ENCODE data around the gene RPS15.

Gene RPS15

GRCh38 chr19:1452802-1453524 is 14.8 kb downstream of the RPS15 start:
- Histone ChIP-seq H3K27me3 (ENCODE audit: insufficient read depth, low read depth, severe bottlenecking) (peaks cover 34% of the 10 kb centered on the region), H3K36me3 (peaks cover 9% of the 10 kb centered on the region; the same call in 1 of the 2 replicates)

GRCh38 chr19:1453525-1454364 is 15.5 kb downstream of the RPS15 start:
- DNase-seq = peak; percentile 75

More at GRCh38 chr19:1452802-1453524, 14.8 kb downstream of the RPS15 start:
- H3K4me3 ChIP-seq (ENCODE audit: low read depth, low read length) = peak overlapping the region; percentile 12; the same call in 1 of the 2 replicates
- TF ChIP-seq CTCF (IDR thresholded peaks at IDR 0.05; ENCODE audit: low read depth, low read length) = no peak
- H3K27ac ChIP-seq = peak overlapping the region; percentile 3
- no peak for DNase-seq
- H3K9me3 ChIP-seq (ENCODE audit: severe bottlenecking) = no peaks in the 10 kb centered on the region

GRCh38 chr19:1455002-1455335 is 16.8 kb downstream of the RPS15 start:
- H3K36me3 ChIP-seq = peaks cover 13% of the 10 kb centered on the region
- peaks cover 27% of the 10 kb centered on the region for H3K27me3 ChIP-seq (ENCODE audit: insufficient read depth, low read depth, severe bottlenecking)
- H3K9me3 ChIP-seq (ENCODE audit: severe bottlenecking) = no peaks in the 10 kb centered on the region
- no peak overlapping the region for H3K4me3 ChIP-seq (ENCODE audit: low read depth, low read length)
- H3K27ac ChIP-seq = no peak overlapping the region
- no peak for TF ChIP-seq CTCF (IDR thresholded peaks at IDR 0.05; ENCODE audit: low read depth, low read length)
- no peak for DNase-seq

More at GRCh38 chr19:1453525-1454364, 15.5 kb downstream of the RPS15 start:
- TF ChIP-seq CTCF (IDR thresholded peaks at IDR 0.05; ENCODE audit: low read depth, low read length) = no peak
- Histone ChIP-seq H3K36me3 (peaks cover 9% of the 10 kb centered on the region; the same call in 1 of the 2 replicates), H3K27ac (peak overlapping the region; percentile 36), H3K4me3 (ENCODE audit: low read depth, low read length) (peak overlapping the region; percentile 12; the same call in 1 of the 2 replicates), H3K27me3 (ENCODE audit: insufficient read depth, low read depth, severe bottlenecking) (peaks cover 34% of the 10 kb centered on the region), H3K9me3 (ENCODE audit: severe bottlenecking) (no peaks in the 10 kb centered on the region)

GRCh38 chr19:1455336-1456120 is 17.3 kb downstream of the RPS15 start:
- no peak for TF ChIP-seq CTCF (IDR thresholded peaks at IDR 0.05; ENCODE audit: low read depth, low read length)
- peak; percentile 81 for DNase-seq
- no peak overlapping the region for H3K27ac ChIP-seq
- H3K9me3 ChIP-seq (ENCODE audit: severe bottlenecking) = no peaks in the 10 kb centered on the region
- peaks cover 18% of the 10 kb centered on the region for H3K36me3 ChIP-seq
- H3K4me3 ChIP-seq (ENCODE audit: low read depth, low read length) = no peak overlapping the region
- H3K27me3 ChIP-seq (ENCODE audit: insufficient read depth, low read depth, severe bottlenecking) = peaks cover 21% of the 10 kb centered on the region

- TF ChIP-seq CTCF (IDR thresholded peaks at IDR 0.05; ENCODE audit: low read depth, low read length) = no peak
- no peak for DNase-seq
- no peaks in the 10 kb centered on the region for H3K9me3 ChIP-seq (ENCODE audit: severe bottlenecking)
- H3K36me3 ChIP-seq = peaks cover 25% of the 10 kb centered on the region
- no peak overlapping the region for H3K4me3 ChIP-seq (ENCODE audit: low read depth, low read length)
- peaks cover 14% of the 10 kb centered on the region for H3K27me3 ChIP-seq (ENCODE audit: insufficient read depth, low read depth, severe bottlenecking)
- no peak overlapping the region for H3K27ac ChIP-seq
Observed at GRCh38 chr19:1456121-1456900, 18.1 kb downstream of the RPS15 start.
